Epithelial cell of esophagus (primary cell): ENCODE results near the gene TRABD.

Experiments
- DNase-seq: peaks from one replicate; pipeline ENCODE4 v3.0.0; 2010; ENCODE audit warnings: low read depth
- H3K4me3 ChIP-seq: 2 replicates; pipeline ENCODE4 v1.5.1; 2011; ENCODE audit warnings: mild to moderate bottlenecking, low read length, control low read depth
- TF ChIP-seq, protein P1 (sequence below): IDR thresholded peaks from 2 replicates; pipeline ENCODE4 v1.5.1; 2011; ENCODE audit warnings: low read depth, mild to moderate bottlenecking, low read length, control low read depth, inconsistent platforms; ENCODE audit not compliant: insufficient read depth; ENCODE audit errors: missing control alignments

TRABD gene

GRCh38 chr22:50221410-50222300 lies 35.9 kb downstream of the TRABD start:
- no peak for DNase-seq
- TF ChIP-seq, protein P1, sequence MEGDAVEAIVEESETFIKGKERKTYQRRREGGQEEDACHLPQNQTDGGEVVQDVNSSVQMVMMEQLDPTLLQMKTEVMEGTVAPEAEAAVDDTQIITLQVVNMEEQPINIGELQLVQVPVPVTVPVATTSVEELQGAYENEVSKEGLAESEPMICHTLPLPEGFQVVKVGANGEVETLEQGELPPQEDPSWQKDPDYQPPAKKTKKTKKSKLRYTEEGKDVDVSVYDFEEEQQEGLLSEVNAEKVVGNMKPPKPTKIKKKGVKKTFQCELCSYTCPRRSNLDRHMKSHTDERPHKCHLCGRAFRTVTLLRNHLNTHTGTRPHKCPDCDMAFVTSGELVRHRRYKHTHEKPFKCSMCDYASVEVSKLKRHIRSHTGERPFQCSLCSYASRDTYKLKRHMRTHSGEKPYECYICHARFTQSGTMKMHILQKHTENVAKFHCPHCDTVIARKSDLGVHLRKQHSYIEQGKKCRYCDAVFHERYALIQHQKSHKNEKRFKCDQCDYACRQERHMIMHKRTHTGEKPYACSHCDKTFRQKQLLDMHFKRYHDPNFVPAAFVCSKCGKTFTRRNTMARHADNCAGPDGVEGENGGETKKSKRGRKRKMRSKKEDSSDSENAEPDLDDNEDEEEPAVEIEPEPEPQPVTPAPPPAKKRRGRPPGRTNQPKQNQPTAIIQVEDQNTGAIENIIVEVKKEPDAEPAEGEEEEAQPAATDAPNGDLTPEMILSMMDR = no peak
- H3K4me3 ChIP-seq = no peak overlapping the region

- no peak overlapping the region for H3K4me3 ChIP-seq
- TF ChIP-seq, protein P1 = no peak
These were observed 36.8 kb downstream of the TRABD start for GRCh38 chr22:50222508-50222907.

DNA sequence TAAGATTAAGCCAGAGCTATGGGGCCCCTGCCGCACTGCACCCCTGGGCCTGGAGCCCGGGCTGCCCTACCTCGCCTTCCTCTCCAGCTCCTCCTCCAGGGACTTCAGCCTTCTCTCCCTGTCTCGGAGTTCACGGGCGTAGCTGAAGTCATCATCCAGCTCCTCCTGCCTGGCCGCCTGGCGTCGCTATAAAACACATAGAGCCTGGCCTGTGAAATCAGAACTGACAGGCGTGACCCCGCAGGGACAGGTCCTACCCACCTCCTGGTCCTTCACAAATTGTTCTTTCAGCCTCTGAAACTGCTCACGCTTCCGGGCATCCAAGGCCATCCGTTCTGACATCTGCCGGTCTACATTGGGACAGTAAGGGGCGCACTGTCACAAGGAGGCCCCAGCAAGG lies 38.4 kb downstream of the TRABD start:
- TF ChIP-seq, protein P1 = no peak
- DNase-seq = no peak
- no peak overlapping the region for H3K4me3 ChIP-seq

More at GRCh38 chr22:50222508-50222907, 36.8 kb downstream of the TRABD start:
- DNase-seq = no peak

DNA sequence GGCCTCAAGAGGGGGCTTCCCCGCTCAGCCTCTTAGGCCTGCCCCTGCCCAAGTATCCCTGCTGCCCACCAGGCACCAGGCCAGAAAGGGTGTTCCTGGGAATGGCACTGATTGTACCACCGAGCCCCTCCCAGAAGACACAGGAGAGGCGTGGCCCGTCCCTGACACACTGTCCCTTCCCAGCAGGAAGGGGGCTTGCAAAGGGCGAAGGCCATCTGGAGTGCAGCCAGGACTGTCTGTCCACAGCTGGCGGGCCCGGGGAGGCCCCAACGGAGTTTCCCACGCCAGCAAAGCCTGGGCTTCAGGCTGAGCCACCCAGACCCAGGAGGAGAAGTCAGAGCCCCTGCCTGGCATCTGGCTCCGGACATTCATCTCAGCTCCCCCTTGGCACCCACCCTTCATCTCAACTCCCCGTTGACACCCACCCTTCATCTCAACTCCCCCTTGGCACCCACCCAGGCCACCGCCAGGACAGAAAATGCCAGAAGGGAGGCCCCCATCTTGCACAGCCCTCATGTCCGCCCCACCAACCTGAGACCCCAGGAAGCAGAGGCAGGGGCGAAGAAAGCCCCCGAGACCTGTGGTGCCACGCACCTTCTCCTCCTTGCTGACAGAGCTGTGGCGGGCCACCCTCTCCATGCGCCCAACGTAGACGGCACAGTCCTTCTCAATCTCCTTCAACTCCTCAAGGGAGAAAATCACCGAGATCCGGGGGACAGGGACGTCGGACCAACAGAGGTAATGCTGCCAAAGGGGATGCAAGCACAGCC lies 39.7 kb downstream of the TRABD start:
- TF ChIP-seq, protein P1 = no peak
- no peak for DNase-seq
- no peak overlapping the region for H3K4me3 ChIP-seq

DNA sequence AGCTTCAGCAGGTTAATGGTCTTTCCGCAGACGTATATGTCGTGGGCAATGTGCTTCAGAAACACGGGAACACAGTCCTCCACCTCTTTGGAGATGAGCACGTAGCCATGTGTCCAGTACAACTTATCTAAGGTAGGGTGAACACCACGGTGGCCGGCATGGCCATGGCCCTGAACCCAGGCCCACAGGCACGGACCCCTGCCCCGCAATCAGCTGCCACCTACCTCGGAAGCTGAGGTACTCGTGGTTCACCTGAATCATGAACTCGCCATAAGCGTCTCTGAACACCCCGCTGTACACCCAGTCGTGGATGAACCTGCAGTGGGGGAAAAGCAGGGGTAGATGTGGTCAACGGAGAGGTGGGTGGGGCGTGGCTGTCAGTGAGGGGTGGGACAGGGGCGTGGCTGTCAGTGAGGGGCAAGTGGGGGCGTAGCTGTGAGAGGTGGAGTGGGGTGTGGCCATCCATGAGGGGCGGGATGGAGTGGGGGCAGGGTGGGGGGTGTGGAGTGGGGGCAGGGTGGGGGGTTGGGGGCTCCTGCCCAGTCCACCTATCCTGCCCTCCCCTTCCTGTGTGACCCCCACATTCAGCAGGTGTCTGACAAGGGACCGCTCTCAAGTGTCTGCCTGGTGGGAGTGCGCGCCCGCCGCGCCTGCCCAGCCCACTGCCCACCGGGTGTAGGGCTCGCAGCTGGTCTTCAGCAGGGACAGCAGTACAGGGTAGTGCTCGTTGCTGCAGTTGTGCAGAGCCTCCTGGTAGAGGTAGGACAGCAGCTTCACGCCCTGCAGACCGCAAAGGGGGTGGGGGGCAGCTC lies 40.6 kb downstream of the TRABD start:
- TF ChIP-seq, protein P1 = no peak
- DNase-seq = no peak
- H3K4me3 ChIP-seq = no peak overlapping the region

DNA sequence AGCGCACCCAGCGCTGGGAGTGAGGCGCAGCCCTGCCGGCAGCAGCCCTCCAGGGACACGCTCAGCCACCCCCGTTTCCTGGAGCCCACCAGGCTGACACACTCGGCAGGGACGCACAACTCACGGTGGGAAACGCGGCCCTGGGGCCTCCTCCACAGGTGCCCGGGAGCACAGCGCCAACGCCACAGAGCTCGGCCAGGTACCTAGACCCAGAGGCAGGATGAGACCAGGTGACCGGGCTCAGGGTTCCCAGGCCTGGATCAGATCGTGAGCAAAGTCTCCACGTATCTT lies 41.1 kb downstream of the TRABD start:
- TF ChIP-seq, protein P1 = no peak
- no peak for DNase-seq
- H3K4me3 ChIP-seq = no peak overlapping the region
